B cell (primary cell): ENCODE measurements around the gene VWA8. TPM values are rescaled to one million over a fixed set of nuclear protein-coding genes. Genes with fewer than 3 reads are reported as not detected.

Experiments
- ATAC-seq: fragments of 200-7000 bp; cut with Tn5 transposase; one replicate; pipeline ENCODE4 v1.10.0; 2021; ENCODE audit warnings: low read depth, mild to moderate bottlenecking, moderate number of reproducible peaks, moderate library complexity
- CTCF ChIA-PET: fragments of 350-600 bp; sonication (Branson Sonifier 250); formaldehyde crosslinking; loops from one replicate; lab custom pipeline; 2021; ENCODE audit warnings: antibody characterized with exemption, inconsistent platforms; lab: Charles Lee
- POLR2A ChIA-PET: fragments of 350-600 bp; sonication (Branson Sonifier 250); formaldehyde crosslinking; loops from one replicate; lab custom pipeline; 2021; ENCODE audit warnings: antibody characterized with exemption; lab: Charles Lee
- DNase-seq: peaks from one replicate; pipeline ENCODE4 v3.0.0; 2013
- H2AFZ ChIP-seq: 2 replicates; pipeline ENCODE4 v1.6.1; 2012; ENCODE audit warnings: mild to moderate bottlenecking, low read depth, low read length; ENCODE audit not compliant: insufficient read depth, poor library complexity, severe bottlenecking
- H3K27ac ChIP-seq, 2 donors: 1 replicate in 1 of 2; 2 replicates in 1 of 2; pipeline ENCODE4 v1.5.1; 2012 to 2013; ENCODE audit warnings: low read length in 2 of 2, mild to moderate bottlenecking in 2 of 2, moderate library complexity in 1 of 2
- H3K27me3 ChIP-seq, 4 experiments: fragments of 200-600 bp in 1 of 4; sonication (generic) in 1 of 4; replicated peaks in 1 of 4; 1 replicate in 2 of 4; 2 replicates in 2 of 4; pipeline versions ENCODE4 v1.6.1 to v1.7.0; 2013 to 2016; ENCODE audit warnings: low read length in 3 of 4, mild to moderate bottlenecking in 2 of 4, mixed read lengths in 1 of 4, moderate library complexity in 1 of 4; ENCODE audit not compliant: insufficient read depth in 4 of 4, control insufficient read depth in 3 of 4; ENCODE audit errors: control extremely low read depth in 1 of 4
- H3K36me3 ChIP-seq, 2 experiments: replicated peaks in 1 of 2; 1 replicate in 1 of 2; 2 replicates in 1 of 2; pipeline versions ENCODE4 v1.6.1 to v1.7.1; 2013; ENCODE audit warnings: low read length in 1 of 2; ENCODE audit not compliant: insufficient read depth in 2 of 2, control insufficient read depth in 1 of 2; ENCODE audit errors: control extremely low read depth in 1 of 2, extremely low read depth in 1 of 2
- H3K4me1 ChIP-seq, 2 donors: fragments of 200-600 bp in 1 of 2; sonication (generic) in 1 of 2; 1 replicate in 1 of 2; 2 replicates in 1 of 2; pipeline versions ENCODE4 v1.5.1 to v1.6.1; 2013 to 2017; ENCODE audit warnings: low read length in 2 of 2; ENCODE audit not compliant: control insufficient read depth in 2 of 2, insufficient read depth in 2 of 2
- H3K4me2 ChIP-seq: replicated peaks from 2 replicates; pipeline ENCODE3; 2012; ENCODE audit warnings: mild to moderate bottlenecking, low read depth, low read length; ENCODE audit not compliant: poor library complexity, severe bottlenecking
- H3K4me3 ChIP-seq, 5 experiments: fragments of 200-600 bp in 1 of 5; sonication (generic) in 1 of 5; 1 replicate in 3 of 5; 2 replicates in 2 of 5; pipeline versions ENCODE4 v1.5.1 to v1.7.0; 2011 to 2016; ENCODE audit warnings: low read length in 4 of 5, mild to moderate bottlenecking in 4 of 5, low read depth in 2 of 5, control low read depth in 1 of 5, moderate library complexity in 1 of 5; ENCODE audit not compliant: insufficient read depth in 1 of 5; ENCODE audit errors: control extremely low read depth in 1 of 5, extremely low read depth in 1 of 5
- H3K79me2 ChIP-seq: fragments of 200-600 bp; sonication (generic); one replicate; pipeline ENCODE4 v1.6.0; 2016; ENCODE audit warnings: low read length; ENCODE audit not compliant: control insufficient read depth, insufficient read depth
- H3K9ac ChIP-seq: fragments of 200-600 bp; sonication (generic); 2 replicates; pipeline ENCODE4 v1.6.1; 2017; ENCODE audit warnings: mild to moderate bottlenecking, low read length, moderate library complexity
- H3K9me3 ChIP-seq, 3 donors: one replicate each; pipeline versions ENCODE4 v1.6.1 to v1.7.1; 2013; ENCODE audit warnings: low read length in 2 of 3; ENCODE audit not compliant: control insufficient read depth in 2 of 3, insufficient read depth in 1 of 3; ENCODE audit errors: control extremely low read depth in 1 of 3
- H4K20me1 ChIP-seq: 2 replicates; pipeline ENCODE4 v1.6.0; 2012; ENCODE audit warnings: mild to moderate bottlenecking, low read length; ENCODE audit not compliant: insufficient read depth, control insufficient read depth, poor library complexity, severe bottlenecking
- H3K27ac Mint-ChIP-seq: one replicate; pipeline ENCODE4 v1.8.0; 2021; ENCODE audit warnings: mixed read lengths
- H3K27me3 Mint-ChIP-seq: one replicate; pipeline ENCODE4 v1.8.0; 2021; ENCODE audit warnings: mixed read lengths
- H3K4me1 Mint-ChIP-seq: one replicate; pipeline ENCODE4 v1.8.0; 2021; ENCODE audit warnings: mixed read lengths
- H3K4me3 Mint-ChIP-seq: one replicate; pipeline ENCODE4 v1.8.0; 2021; ENCODE audit warnings: mixed read lengths
- H3K9me3 Mint-ChIP-seq: one replicate; pipeline ENCODE4 v1.8.0; 2022; ENCODE audit warnings: mixed read lengths; ENCODE audit not compliant: insufficient read depth
- EZH2 ChIP-seq: IDR thresholded peaks from 2 replicates; pipeline ENCODE4 v1.6.1; 2012; ENCODE audit warnings: borderline replicate concordance, low read depth, mild to moderate bottlenecking, moderate library complexity, low read length; ENCODE audit not compliant: insufficient read depth, poor library complexity, severe bottlenecking
- WGBS: methylation state at CpG from one replicate; pipeline ENCODE4 v1.1.5; 2013; ENCODE audit warnings: missing lambda C conversion rate; ENCODE audit not compliant: insufficient coverage; 5-methylcytosine and 5-hydroxymethylcytosine counted together
- intact Hi-C: fragments of 100-400 bp; cut with micrococcal nuclease; formaldehyde crosslinking; loops from one replicate; pipeline ENCODE4 v1.10.0; 2022
- polyA plus RNA-seq: library from polyadenylated mRNA; depleted of rRNA; stranded (reverse); fragments of >200 nt; gene quantifications from 2 replicates; pipeline ENCODE4 v1.2.3, GENCODE V29; 2012
- total RNA-seq, 2 donors: library from RNA; stranded (reverse); fragments of 120-200 nt in 1 of 2; gene quantifications; 1 replicate in 1 of 2; 2 replicates in 1 of 2; pipeline versions ENCODE4 v1.2.3 to v1.2.4, GENCODE V29; 2013 to 2022
- TF ChIP-seq, protein P1 (sequence below): fragments of 200-600 bp; IDR thresholded peaks from one replicate; pipeline ENCODE4 v1.8.0; 2022; ENCODE audit warnings: antibody characterized with exemption, mild to moderate bottlenecking

Gene VWA8
- total and polyA plus RNA-seq, 2 donors (not counting 1 experiment from before 2014, with no cell fraction given): 6.0 to 19.7 TPM

DNA sequence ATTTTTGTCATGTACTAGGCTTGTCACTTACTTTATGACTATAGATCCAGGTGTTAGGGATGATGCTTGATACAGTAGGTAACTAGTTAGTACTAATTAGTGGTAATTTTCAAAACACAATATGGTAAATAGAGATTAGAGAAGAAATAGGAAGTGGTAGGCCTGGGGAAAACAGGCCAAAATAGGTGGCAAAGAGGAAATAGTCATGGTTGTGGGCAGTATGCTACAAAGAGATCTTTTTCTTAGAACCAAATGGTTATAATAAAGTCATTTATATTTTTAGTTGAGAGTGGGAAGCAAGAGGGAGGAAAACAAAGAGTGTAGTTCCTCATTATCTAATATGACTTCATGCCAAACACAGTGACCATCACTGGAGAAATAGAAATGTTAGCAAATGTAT lies 9.1 kb upstream of the VWA8 start:
- Histone ChIP-seq H3K4me3 (no peak overlapping the region), H3K9ac (no peak overlapping the region), H3K36me3 (no peaks in the 10 kb centered on the region), H3K9me3 (no peaks in the 10 kb centered on the region), H2AFZ (no peak overlapping the region), H3K27me3 (no peaks in the 10 kb centered on the region), H3K79me2 (no peaks in the 10 kb centered on the region), H3K27ac (no peak overlapping the region), H3K4me2 (no peak overlapping the region), H3K4me1 (no peaks in the 10 kb centered on the region), H4K20me1 (no peaks in the 10 kb centered on the region)
- peaks cover 2% of the 10 kb centered on the region for H3K4me1 Mint-ChIP-seq
- no peak overlapping the region for H3K27ac Mint-ChIP-seq
- TF ChIP-seq, protein P1, sequence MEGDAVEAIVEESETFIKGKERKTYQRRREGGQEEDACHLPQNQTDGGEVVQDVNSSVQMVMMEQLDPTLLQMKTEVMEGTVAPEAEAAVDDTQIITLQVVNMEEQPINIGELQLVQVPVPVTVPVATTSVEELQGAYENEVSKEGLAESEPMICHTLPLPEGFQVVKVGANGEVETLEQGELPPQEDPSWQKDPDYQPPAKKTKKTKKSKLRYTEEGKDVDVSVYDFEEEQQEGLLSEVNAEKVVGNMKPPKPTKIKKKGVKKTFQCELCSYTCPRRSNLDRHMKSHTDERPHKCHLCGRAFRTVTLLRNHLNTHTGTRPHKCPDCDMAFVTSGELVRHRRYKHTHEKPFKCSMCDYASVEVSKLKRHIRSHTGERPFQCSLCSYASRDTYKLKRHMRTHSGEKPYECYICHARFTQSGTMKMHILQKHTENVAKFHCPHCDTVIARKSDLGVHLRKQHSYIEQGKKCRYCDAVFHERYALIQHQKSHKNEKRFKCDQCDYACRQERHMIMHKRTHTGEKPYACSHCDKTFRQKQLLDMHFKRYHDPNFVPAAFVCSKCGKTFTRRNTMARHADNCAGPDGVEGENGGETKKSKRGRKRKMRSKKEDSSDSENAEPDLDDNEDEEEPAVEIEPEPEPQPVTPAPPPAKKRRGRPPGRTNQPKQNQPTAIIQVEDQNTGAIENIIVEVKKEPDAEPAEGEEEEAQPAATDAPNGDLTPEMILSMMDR: no peak
- no peak for TF ChIP-seq EZH2
- H3K27me3 Mint-ChIP-seq: peaks cover 5% of the 10 kb centered on the region
- H3K9me3 Mint-ChIP-seq: no peaks in the 10 kb centered on the region
- intact Hi-C loops: no loop called here
- ChIA-PET POLR2A (no interaction called here), CTCF (no interaction called here)
- H3K4me3 Mint-ChIP-seq: no peak overlapping the region
- DNase-seq (no peak), ATAC-seq (no peak)

DNA sequence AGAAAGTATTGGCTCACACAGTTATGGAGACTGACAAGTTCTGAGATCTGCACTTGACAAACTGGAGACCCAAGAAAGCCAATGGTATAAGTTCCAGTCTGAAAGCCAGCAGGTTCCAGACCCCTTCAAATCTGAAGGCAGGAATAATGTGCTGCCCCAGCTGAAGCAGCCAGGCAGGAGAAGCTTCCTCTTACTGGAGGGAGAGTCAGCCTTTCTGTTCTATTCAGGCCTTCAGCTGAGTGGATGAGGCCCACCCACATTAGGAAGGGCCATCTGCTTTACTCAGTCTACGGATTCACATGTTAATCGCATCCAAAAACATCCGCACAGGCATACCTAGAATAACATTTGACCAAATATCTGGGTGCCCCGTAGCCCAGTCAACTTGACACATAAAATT lies 8.2 kb upstream of the VWA8 start:
- Histone ChIP-seq H2AFZ (no peak overlapping the region), H3K4me3 (no peak overlapping the region), H3K27ac (no peak overlapping the region), H3K4me1 (no peaks in the 10 kb centered on the region), H3K79me2 (no peaks in the 10 kb centered on the region), H3K27me3 (no peaks in the 10 kb centered on the region), H3K9me3 (no peaks in the 10 kb centered on the region), H4K20me1 (no peaks in the 10 kb centered on the region), H3K4me2 (no peak overlapping the region), H3K36me3 (no peaks in the 10 kb centered on the region), H3K9ac (no peak overlapping the region)
- ChIA-PET CTCF (no interaction called here), POLR2A (no interaction called here)
- WGBS: 100% methylated on average over 3 of the region's 4 CpGs
- Mint-ChIP-seq H3K4me1 (peaks cover 2% of the 10 kb centered on the region), H3K4me3 (no peak overlapping the region), H3K9me3 (no peaks in the 10 kb centered on the region), H3K27ac (no peak overlapping the region), H3K27me3 (peaks cover 5% of the 10 kb centered on the region)
- intact Hi-C loops: no loop called here
- no peak for ATAC-seq
- TF ChIP-seq EZH2: no peak
- TF ChIP-seq, protein P1: no peak
- DNase-seq: no peak
